Stimulated activated naive CD8-positive, alpha-beta T cell treated with anti-CD3 and anti-CD28 coated beads, Interleukin-15, Interleukin-2, amounts not matched to agents 100 ng/mL and 50 ng/mL, for 24 hours (primary cell): ENCODE measurements around the gene SLC24A4.

Source experiments
- H3K27ac Mint-ChIP-seq: one replicate; pipeline ENCODE4 v1.8.0; 2021; ENCODE audit warnings: mild to moderate bottlenecking, mixed read lengths
- H3K27me3 Mint-ChIP-seq: one replicate; pipeline ENCODE4 v1.8.0; 2021; ENCODE audit warnings: mixed read lengths
- H3K36me3 Mint-ChIP-seq: one replicate; pipeline ENCODE4 v1.8.0; 2021; ENCODE audit warnings: low read depth, mixed read lengths
- H3K4me1 Mint-ChIP-seq: one replicate; pipeline ENCODE4 v1.8.0; 2021; ENCODE audit warnings: low read depth, mixed read lengths
- H3K4me3 Mint-ChIP-seq: one replicate; pipeline ENCODE4 v1.8.0; 2021; ENCODE audit warnings: mild to moderate bottlenecking, mixed read lengths
- H3K9me3 Mint-ChIP-seq: one replicate; pipeline ENCODE4 v1.8.0; 2021; ENCODE audit warnings: mixed read lengths

The SLC24A4 gene

GRCh38 chr14:92482621-92483319 lies 159.8 kb downstream of the SLC24A4 start:
- Mint-ChIP-seq H3K9me3 (peaks cover 6% of the 10 kb centered on the region), H3K27ac (no peak overlapping the region), H3K4me1 (peaks cover 5% of the 10 kb centered on the region), H3K36me3 (peaks cover 3% of the 10 kb centered on the region), H3K27me3 (peaks cover 17% of the 10 kb centered on the region), H3K4me3 (no peak overlapping the region)

DNA sequence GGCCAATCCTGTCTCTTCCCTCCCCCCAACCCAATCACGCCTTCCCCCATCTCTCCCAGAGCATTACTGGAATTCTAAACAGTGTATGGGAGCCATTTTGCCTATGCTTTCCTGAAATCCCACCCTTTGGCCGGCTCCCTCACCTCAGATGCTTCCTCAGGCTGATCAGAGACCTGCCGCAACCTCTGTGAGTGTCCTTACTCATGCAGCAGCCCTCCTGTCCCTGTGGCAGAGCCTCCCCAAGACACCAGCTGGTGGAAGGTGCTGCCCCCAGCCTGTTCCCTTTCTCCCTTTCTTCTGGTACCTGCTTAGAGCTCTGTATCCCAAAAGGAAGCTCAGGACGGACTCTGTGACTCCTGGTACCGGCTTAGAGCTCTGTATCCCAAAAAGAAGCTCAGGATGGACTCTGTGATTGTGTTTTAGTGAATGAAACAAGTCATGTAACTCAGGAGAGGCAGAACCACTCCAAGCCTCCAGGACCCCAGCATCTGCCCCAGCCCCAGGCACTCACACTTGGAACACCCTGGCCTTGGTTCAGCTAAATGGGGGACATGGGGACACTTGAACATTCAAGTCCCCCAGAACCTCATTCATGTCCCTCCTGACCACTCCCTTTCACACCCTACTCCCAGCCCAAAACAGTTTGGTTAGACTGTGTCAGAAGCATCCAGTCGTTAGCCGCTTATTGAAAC lies 161.3 kb downstream of the SLC24A4 start:
- Mint-ChIP-seq H3K9me3 (peaks cover 1% of the 10 kb centered on the region), H3K27ac (no peak overlapping the region), H3K4me1 (peaks cover 5% of the 10 kb centered on the region), H3K27me3 (peaks cover 9% of the 10 kb centered on the region), H3K4me3 (no peak overlapping the region), H3K36me3 (no peaks in the 10 kb centered on the region)

DNA sequence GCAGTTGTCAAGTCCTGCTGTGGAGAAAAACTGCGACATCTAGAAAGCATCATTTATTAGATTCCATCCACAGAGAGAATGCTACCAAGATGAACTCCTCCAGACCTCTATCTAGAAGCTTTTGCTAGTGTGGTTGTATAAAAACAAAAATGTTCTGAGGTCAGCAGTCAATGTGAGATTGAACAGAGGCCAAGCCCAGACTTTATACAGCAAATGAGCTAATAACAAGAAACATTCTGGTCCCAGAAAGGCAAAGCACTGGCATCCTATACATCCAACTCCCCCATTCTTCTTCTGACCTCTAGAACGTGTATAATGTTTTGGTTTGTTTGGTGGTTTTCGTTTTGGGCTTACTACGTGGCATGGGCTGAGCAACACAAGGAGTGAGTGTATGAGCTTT lies 163.9 kb downstream of the SLC24A4 start:
- Mint-ChIP-seq H3K9me3 (no peaks in the 10 kb centered on the region), H3K36me3 (no peaks in the 10 kb centered on the region), H3K27ac (no peak overlapping the region), H3K4me3 (no peak overlapping the region), H3K4me1 (peaks cover 5% of the 10 kb centered on the region), H3K27me3 (peaks cover 6% of the 10 kb centered on the region)

GRCh38 chr14:92487513-92488133 lies 164.7 kb downstream of the SLC24A4 start:
- Mint-ChIP-seq H3K27me3 (peaks cover 6% of the 10 kb centered on the region), H3K4me3 (no peak overlapping the region), H3K4me1 (peaks cover 5% of the 10 kb centered on the region), H3K9me3 (no peaks in the 10 kb centered on the region), H3K36me3 (no peaks in the 10 kb centered on the region), H3K27ac (no peak overlapping the region)

DNA sequence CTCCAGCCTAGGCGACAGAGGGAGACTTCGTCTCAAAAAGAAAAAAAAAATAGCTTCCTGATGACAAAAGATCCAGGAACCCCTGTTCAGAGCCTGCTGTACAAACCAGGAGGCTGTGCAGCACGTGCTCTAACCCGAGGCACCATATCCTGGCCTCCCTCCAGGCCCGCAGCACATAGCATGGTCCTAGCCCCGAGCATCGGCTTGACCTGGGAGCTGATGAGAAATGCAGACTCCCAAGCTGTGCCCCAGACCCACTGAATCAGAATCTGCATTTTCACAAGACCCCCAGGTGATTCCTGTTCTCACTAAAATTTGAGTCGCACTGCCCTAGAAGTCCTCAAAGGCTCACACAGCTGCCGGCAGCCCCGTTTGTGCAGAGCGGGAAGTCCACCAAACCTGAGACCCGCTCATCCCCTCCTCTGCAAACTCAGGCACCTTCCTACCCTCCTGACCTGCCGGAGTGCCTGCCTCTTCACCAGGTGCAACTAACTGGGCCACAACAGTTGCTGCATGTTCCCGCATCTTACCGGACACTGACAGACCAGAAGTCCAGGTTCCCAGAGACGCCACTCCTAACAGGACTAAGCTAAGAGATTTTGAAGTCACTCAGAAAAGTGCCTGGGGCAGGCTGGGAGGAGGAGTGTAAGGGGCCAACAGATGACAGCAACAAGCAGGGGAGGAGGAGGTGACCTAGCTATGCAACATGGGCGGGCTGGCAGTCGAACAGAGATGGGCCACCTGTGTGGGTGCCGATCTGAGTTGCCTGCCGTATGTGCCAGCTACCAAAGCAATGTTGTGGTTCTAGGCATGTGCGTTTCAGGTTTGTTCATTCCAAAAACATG lies 166.7 kb downstream of the SLC24A4 start:
- Mint-ChIP-seq H3K27ac (no peak overlapping the region), H3K4me3 (no peak overlapping the region)

GRCh38 chr14:92490239-92490959 lies 167.4 kb downstream of the SLC24A4 start:
- Mint-ChIP-seq H3K4me1 (peaks cover 8% of the 10 kb centered on the region), H3K4me3 (no peak overlapping the region), H3K9me3 (no peaks in the 10 kb centered on the region), H3K27me3 (peaks cover 6% of the 10 kb centered on the region), H3K27ac (no peak overlapping the region), H3K36me3 (no peaks in the 10 kb centered on the region)

More for the DNA sequence above, 166.7 kb downstream of the SLC24A4 start:
- H3K9me3 Mint-ChIP-seq = no peaks in the 10 kb centered on the region
- H3K4me1 Mint-ChIP-seq = peaks cover 5% of the 10 kb centered on the region
- H3K36me3 Mint-ChIP-seq = no peaks in the 10 kb centered on the region
- H3K27me3 Mint-ChIP-seq = peaks cover 6% of the 10 kb centered on the region

DNA sequence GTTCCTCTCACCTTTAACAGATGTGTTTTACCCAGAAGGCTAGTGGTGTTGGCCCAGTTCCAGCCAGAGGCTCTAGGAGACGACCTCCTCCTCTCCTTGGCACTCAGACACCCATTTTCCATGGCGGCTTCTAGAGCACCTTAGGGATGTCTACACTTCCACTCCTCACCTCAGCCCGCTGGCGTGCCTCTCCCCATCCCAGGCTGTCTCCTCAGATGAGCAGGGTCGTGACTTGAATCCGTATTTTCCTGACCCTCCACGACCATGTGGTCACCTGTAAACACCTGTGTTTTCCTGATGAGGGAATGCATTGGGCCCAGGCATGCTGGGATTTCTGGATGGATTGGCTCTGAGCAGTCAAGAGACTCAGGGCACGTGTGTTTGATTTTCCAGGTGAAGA lies 168.8 kb downstream of the SLC24A4 start:
- Mint-ChIP-seq H3K9me3 (no peaks in the 10 kb centered on the region), H3K27me3 (peaks cover 6% of the 10 kb centered on the region), H3K27ac (no peak overlapping the region), H3K4me1 (peaks cover 8% of the 10 kb centered on the region), H3K36me3 (no peaks in the 10 kb centered on the region), H3K4me3 (no peak overlapping the region)

- H3K27ac Mint-ChIP-seq = no peak overlapping the region
- peaks cover 2% of the 10 kb centered on the region for H3K27me3 Mint-ChIP-seq
- H3K9me3 Mint-ChIP-seq = no peaks in the 10 kb centered on the region
- no peaks in the 10 kb centered on the region for H3K36me3 Mint-ChIP-seq
- H3K4me3 Mint-ChIP-seq = no peak overlapping the region
- peaks cover 5% of the 10 kb centered on the region for H3K4me1 Mint-ChIP-seq
Observed at GRCh38 chr14:92492258-92492657, 169.3 kb downstream of the SLC24A4 start.

GRCh38 chr14:92493024-92493423 lies 170.1 kb downstream of the SLC24A4 start:
- Mint-ChIP-seq H3K27me3 (no peaks in the 10 kb centered on the region), H3K27ac (no peak overlapping the region), H3K4me3 (no peak overlapping the region), H3K36me3 (no peaks in the 10 kb centered on the region), H3K4me1 (peaks cover 3% of the 10 kb centered on the region), H3K9me3 (no peaks in the 10 kb centered on the region)

- Mint-ChIP-seq H3K36me3 (no peaks in the 10 kb centered on the region), H3K4me3 (no peak overlapping the region), H3K27ac (no peak overlapping the region), H3K9me3 (no peaks in the 10 kb centered on the region), H3K4me1 (peaks cover 3% of the 10 kb centered on the region), H3K27me3 (no peaks in the 10 kb centered on the region)
Observed at GRCh38 chr14:92493492-92493891, 170.5 kb downstream of the SLC24A4 start.

DNA sequence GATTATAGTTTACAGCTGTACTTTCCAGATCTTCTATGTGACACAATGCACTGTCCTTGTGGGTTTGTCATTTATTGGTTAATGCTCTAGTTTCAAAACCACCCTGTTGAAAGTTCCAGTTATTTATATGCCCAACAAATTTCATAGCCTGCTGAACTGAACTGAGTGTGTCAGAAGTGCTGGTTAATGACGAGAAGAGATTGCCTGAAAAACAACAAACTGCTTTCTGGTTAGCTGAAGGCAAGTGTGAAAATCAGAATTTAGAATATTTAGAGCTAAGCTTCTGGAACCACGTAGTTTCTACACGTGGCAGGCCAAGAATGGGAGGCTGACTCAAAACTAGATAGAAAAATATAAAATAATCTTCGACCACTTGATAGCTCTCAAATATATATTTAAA lies 171.5 kb downstream of the SLC24A4 start:
- Mint-ChIP-seq H3K27ac (no peak overlapping the region), H3K9me3 (no peaks in the 10 kb centered on the region), H3K27me3 (no peaks in the 10 kb centered on the region), H3K4me1 (peaks cover 3% of the 10 kb centered on the region), H3K4me3 (no peak overlapping the region), H3K36me3 (no peaks in the 10 kb centered on the region)

DNA sequence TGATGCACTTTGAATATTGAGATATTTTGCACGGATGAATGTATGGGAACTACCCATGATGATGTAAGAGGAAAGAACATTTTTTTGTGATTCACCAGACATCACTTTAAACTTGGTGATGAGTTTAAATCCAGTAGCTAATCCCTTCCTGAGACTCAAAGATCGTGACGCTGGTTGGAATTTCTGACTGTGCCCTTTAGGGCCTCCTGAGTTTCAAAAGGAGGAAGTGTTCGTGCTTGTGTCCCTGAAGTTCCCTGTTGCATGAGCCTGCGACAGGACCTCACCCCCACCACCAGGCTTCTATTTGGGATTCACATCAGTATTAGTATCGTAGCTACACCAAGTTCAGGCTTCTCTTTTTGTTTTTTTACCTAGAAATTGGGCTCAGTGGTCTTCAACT lies 172.1 kb downstream of the SLC24A4 start:
- H3K27me3 Mint-ChIP-seq = no peaks in the 10 kb centered on the region
- no peak overlapping the region for H3K27ac Mint-ChIP-seq
- no peaks in the 10 kb centered on the region for H3K9me3 Mint-ChIP-seq
- no peak overlapping the region for H3K4me3 Mint-ChIP-seq
- peaks cover 3% of the 10 kb centered on the region for H3K4me1 Mint-ChIP-seq
- H3K36me3 Mint-ChIP-seq = no peaks in the 10 kb centered on the region

GRCh38 chr14:92496191-92496857 lies 173.4 kb downstream of the SLC24A4 start:
- Mint-ChIP-seq H3K4me3 (no peak overlapping the region), H3K9me3 (no peaks in the 10 kb centered on the region), H3K4me1 (peaks cover 3% of the 10 kb centered on the region), H3K27ac (no peak overlapping the region), H3K36me3 (no peaks in the 10 kb centered on the region), H3K27me3 (no peaks in the 10 kb centered on the region)

GRCh38 chr14:92497391-92497790 lies 174.4 kb downstream of the SLC24A4 start:
- no peak overlapping the region for H3K4me3 Mint-ChIP-seq

More at GRCh38 chr14:92497391-92497790, 174.4 kb downstream of the SLC24A4 start:
- Mint-ChIP-seq H3K27ac (no peak overlapping the region), H3K27me3 (no peaks in the 10 kb centered on the region), H3K36me3 (no peaks in the 10 kb centered on the region), H3K4me1 (peaks cover 3% of the 10 kb centered on the region), H3K9me3 (no peaks in the 10 kb centered on the region)
